ENCODE measurements around the gene IGHMBP2.

DNA sequence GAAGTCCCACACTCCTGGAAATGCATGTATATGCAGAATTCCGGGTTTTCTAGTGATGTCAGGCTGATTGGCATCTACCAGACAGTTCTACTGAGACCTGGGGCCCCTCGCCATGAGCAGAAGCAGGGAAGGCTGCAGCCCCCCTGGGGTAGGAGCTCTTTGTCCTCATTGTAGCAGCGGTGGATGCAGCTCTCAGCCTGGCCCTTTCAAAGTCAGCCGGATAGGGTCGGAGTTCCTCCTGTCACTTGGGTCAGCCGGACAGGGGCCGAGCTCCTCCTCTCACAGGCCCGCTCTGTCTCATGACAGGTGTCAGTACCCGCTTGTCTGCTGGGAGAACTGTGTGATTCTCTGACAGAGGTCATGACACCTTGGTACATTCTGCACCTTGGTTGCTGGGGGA lies 47.1 kb downstream of the IGHMBP2 start:
- TF ChIP-seq, protein P1, sequence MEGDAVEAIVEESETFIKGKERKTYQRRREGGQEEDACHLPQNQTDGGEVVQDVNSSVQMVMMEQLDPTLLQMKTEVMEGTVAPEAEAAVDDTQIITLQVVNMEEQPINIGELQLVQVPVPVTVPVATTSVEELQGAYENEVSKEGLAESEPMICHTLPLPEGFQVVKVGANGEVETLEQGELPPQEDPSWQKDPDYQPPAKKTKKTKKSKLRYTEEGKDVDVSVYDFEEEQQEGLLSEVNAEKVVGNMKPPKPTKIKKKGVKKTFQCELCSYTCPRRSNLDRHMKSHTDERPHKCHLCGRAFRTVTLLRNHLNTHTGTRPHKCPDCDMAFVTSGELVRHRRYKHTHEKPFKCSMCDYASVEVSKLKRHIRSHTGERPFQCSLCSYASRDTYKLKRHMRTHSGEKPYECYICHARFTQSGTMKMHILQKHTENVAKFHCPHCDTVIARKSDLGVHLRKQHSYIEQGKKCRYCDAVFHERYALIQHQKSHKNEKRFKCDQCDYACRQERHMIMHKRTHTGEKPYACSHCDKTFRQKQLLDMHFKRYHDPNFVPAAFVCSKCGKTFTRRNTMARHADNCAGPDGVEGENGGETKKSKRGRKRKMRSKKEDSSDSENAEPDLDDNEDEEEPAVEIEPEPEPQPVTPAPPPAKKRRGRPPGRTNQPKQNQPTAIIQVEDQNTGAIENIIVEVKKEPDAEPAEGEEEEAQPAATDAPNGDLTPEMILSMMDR (IDR thresholded peaks at IDR 0.05; ENCODE audit: borderline replicate concordance, extremely low read depth, low read length, poor library complexity, severe bottlenecking): no peak
- no peak for TF ChIP-seq EZH2 (IDR thresholded peaks at IDR 0.05; ENCODE audit: borderline replicate concordance, low read depth, low read length, severe bottlenecking)

All from DND-41 (cell line).